Activated CD4-positive, CD25-positive, alpha-beta regulatory T cell treated with anti-CD3 and anti-CD28 coated beads, Interleukin-2, amount 50 U/mL, for 72 hours (primary cell): Measurements from ENCODE around the gene ENOX1.

Experiments
- DNase-seq: peaks from one replicate; pipeline ENCODE4 v3.0.0; 2021

ENOX1 gene

GRCh38 chr13:43528992-43529391 lies 257.8 kb downstream of the ENOX1 start:
- no peak for DNase-seq

GRCh38 chr13:43522788-43523187 lies 264.0 kb downstream of the ENOX1 start:
- DNase-seq = no peak

GRCh38 chr13:43520351-43520750 lies 266.4 kb downstream of the ENOX1 start:
- no peak for DNase-seq

- no peak for DNase-seq
Observed at GRCh38 chr13:43518833-43519232, 267.9 kb downstream of the ENOX1 start.

- no peak for DNase-seq
Observed at GRCh38 chr13:43516401-43516833, 270.4 kb downstream of the ENOX1 start.

- no peak for DNase-seq
Observed at GRCh38 chr13:43515531-43515930, 271.2 kb downstream of the ENOX1 start.

- no peak for DNase-seq
Observed at GRCh38 chr13:43514311-43514710, 272.5 kb downstream of the ENOX1 start.

- no peak for DNase-seq
Observed at GRCh38 chr13:43512221-43512620, 274.6 kb downstream of the ENOX1 start.

- no peak for DNase-seq
Observed at GRCh38 chr13:43510956-43511901, 275.5 kb downstream of the ENOX1 start.

- DNase-seq = no peak
Observed at GRCh38 chr13:43495732-43496131, 291.0 kb downstream of the ENOX1 start.

GRCh38 chr13:43494206-43494605 lies 292.6 kb downstream of the ENOX1 start:
- no peak for DNase-seq

GRCh38 chr13:43493496-43494000 lies 293.2 kb downstream of the ENOX1 start:
- no peak for DNase-seq

- no peak for DNase-seq
Observed at GRCh38 chr13:43492745-43493144, 294.0 kb downstream of the ENOX1 start.

- no peak for DNase-seq
Observed at GRCh38 chr13:43492311-43492710, 294.5 kb downstream of the ENOX1 start.

- no peak for DNase-seq
Observed at GRCh38 chr13:43489233-43489632, 297.5 kb downstream of the ENOX1 start.

GRCh38 chr13:43487885-43488284 lies 298.9 kb downstream of the ENOX1 start:
- DNase-seq = no peak

GRCh38 chr13:43487461-43487860 lies 299.3 kb downstream of the ENOX1 start:
- DNase-seq = no peak

GRCh38 chr13:43484432-43485225 lies 302.1 kb downstream of the ENOX1 start:
- DNase-seq = no peak

- DNase-seq = no peak
Observed at GRCh38 chr13:43483930-43484329, 302.8 kb downstream of the ENOX1 start.

- no peak for DNase-seq
Observed at GRCh38 chr13:43482641-43483040, 304.1 kb downstream of the ENOX1 start.

GRCh38 chr13:43482026-43482425 lies 304.7 kb downstream of the ENOX1 start:
- no peak for DNase-seq

- no peak for DNase-seq
Observed at GRCh38 chr13:43478902-43479301, 307.9 kb downstream of the ENOX1 start.

- DNase-seq = no peak
Observed at GRCh38 chr13:43478211-43478610, 308.6 kb downstream of the ENOX1 start.

- DNase-seq = no peak
Observed at GRCh38 chr13:43475140-43475539, 311.6 kb downstream of the ENOX1 start.
